ENCODE data around the gene ELMO3. TPM values are rescaled to one million over a fixed set of nuclear protein-coding genes. Genes with fewer than 3 reads are reported as not detected.

ELMO3 gene
- total RNA-seq (2014; rRNA removed; shearing (Covaris generic)) = 0.61 and 1.0 TPM in 2 replicates

GRCh38 chr16:67199011-67199807 lies at the start of gene ELMO3:
Gene ELMO3 (plus strand): TSS chr16:67199131. CDS start chr16:67199327, 196 bp downstream.
- no peak for DNase-seq (ENCODE audit: low spot score)

GRCh38 chr16:67149276-67150046 lies 49.5 kb upstream of the ELMO3 start:
- in situ Hi-C loops (cut with HindIII; ENCODE audit: low sequenced_read_pairs) = no loop called here
- no peak for DNase-seq (ENCODE audit: low spot score)

More at GRCh38 chr16:67199011-67199807, at the start of gene ELMO3:
- in situ Hi-C loops (cut with HindIII; ENCODE audit: low sequenced_read_pairs) = no loop called here

GRCh38 chr16:67150047-67150832 lies 48.7 kb upstream of the ELMO3 start:
- in situ Hi-C loops (cut with HindIII; ENCODE audit: low sequenced_read_pairs) = no loop called here
- no peak for DNase-seq (ENCODE audit: low spot score)

- no peak for DNase-seq (ENCODE audit: low spot score)
- in situ Hi-C loops (cut with HindIII; ENCODE audit: low sequenced_read_pairs) = no loop called here
Observed at GRCh38 chr16:67150833-67151396, 48.0 kb upstream of the ELMO3 start, which contains the start of gene B3GNT9. Gene B3GNT9 (minus strand): TSS chr16:67150998. CDS start chr16:67150485, 513 bp downstream.

DNA sequence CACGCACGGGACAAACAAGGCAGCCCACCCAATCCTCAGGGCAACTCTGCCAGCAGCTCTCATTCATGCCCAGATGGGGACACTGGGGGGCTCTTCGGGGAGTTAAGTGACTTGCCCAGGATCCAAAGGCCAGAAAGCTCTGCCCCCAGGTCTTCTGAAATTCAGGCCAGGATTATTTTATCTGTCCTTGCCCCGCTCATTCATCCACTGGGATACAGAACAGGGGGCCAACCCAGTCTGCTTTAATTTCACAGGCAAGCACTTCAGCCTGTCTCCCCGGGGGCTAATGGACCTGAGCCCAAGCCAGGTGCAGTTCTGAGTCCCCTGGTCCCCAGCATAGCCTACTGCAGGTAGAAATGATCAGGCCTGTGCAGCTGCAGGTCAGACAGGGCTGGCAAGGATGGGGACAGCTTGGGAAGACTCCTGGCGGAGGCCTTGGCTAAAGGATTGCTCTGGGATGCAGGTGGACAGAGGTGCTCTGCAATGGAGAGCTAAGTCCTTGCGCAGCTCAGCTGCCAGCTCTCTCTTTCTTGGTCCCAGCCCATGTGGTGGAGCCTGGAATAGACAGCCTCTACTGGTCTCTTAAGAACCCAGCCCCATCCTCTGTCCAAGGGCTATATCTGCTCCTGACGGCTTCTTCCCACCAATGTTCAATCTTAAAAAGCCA lies 47.4 kb upstream of the ELMO3 start:
- DNase-seq (ENCODE audit: low spot score) = no peak
- in situ Hi-C loops (cut with HindIII; ENCODE audit: low sequenced_read_pairs) = no loop called here

DNA sequence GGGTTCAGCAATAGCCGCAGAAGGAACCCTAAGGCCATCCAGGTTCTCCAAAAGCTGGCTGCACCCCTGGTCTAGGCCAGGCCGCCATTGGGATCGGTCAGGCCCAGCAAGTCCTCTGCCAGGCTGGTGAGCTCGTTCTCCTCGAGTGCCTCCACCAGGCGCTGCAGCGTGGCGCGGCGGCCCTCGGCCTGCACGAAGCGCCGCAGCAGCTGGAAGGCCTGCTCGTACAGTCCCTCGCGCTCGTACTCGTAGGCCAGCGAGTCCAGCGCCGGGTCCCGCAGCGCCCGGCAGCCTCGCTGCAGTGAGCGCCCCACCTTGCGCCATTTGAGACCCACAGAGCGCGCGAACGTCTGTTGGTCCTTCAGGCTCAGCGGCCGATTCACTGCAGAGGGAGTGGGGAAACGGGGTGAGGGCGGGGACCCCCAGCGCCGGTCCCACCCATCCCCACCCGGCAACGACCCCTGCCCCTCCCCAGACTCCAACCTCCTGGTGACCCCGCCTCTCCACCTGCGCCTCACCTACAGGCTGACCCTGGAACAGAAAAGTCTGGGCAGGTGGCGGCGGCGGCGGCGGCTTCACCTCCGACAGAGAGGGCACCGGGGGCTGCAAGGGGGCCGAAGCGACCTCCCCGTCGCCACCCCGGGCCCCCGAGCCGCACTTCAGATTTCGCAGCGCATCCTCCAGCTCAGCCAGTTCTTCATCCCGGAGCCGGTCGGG lies 44.2 kb upstream of the ELMO3 start:
- in situ Hi-C loops (cut with HindIII; ENCODE audit: low sequenced_read_pairs) = no loop called here
- DNase-seq (ENCODE audit: low spot score) = no peak

DNA sequence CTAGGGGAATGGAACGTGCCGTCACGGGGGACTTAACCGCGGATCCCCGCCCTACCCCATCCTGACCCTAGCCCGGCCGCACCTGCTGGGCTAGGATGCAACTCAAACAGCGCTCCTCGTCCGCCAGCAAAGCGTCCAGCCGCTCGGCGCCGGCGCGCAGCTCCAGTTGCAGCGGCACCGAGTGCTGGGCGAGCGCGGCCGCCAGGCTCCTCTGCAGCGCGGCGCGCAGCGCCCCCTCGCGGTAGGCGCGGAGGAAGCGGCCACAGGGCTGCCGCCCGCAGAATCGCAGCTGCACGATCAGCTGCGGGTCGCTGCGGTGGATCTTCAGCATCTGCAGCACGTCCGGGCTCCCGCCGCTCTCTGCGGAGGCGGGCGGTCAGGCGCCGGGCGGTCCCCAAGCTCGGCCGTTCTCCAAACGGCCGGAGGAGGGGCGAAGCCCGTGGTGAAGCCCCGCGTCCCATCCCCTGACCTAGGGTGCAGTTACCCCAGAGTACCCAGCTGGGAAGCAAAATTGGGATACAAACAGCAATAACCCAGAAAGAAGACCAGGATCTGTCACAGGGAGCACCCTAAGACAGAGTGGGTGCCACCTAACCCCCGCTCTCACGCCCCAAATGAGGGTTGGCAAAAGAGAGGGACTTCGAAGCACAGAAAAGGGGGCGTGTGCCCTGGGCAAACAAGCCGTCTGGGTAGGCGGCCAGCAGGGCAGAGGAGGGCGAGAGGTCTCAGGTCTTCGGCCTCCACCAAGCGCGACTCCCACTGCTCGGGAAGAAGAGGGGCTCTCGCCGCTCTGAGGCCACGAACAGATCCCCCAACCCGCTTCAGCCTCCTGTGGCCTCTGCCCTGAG lies 43.4 kb upstream of the ELMO3 start:
- peak; percentile 63 for DNase-seq (ENCODE audit: low spot score)
- in situ Hi-C loops (cut with HindIII; ENCODE audit: low sequenced_read_pairs) = no loop called here

- in situ Hi-C loops (cut with HindIII; ENCODE audit: low sequenced_read_pairs) = no loop called here
- DNase-seq (ENCODE audit: low spot score) = no peak
Observed at GRCh38 chr16:67156143-67156844, 42.6 kb upstream of the ELMO3 start.

- DNase-seq (ENCODE audit: low spot score) = no peak
- in situ Hi-C loops (cut with HindIII; ENCODE audit: low sequenced_read_pairs) = no loop called here
Observed at GRCh38 chr16:67157106-67157748, 41.7 kb upstream of the ELMO3 start.

DNA sequence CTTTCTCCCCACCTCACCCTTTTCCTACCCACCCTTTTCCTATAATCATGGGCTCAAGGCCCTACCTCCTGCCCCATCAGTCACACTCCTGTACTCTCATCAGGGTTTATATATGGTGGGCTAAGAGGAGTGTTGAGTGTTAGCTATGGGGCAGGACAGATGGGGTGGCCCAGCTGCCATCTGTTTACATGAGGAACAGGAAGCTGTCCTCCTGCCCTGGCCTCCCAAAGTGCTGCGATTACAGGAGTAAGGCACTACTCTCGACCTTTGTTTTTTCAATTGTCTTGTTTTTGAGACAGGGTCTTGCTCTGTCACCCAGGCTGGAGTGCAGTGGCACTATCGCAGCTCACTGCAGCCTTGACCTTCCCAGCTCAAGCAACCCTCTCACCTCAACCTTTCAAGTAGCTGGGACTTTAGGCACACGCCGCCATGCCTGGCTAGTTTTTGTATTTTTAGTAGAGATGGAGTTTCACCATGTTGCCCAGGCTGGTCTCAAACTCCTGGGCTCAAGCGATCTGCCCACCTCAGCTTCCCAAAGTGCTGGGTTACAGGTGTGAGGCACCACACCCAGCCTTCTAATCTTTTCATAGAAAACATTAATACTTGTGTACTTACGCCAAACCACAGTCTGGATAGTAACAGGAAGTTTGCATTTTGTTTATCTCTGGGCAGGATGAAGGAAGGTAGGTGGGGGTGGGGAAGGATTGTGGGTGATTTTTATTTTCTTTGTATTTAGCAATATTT lies 40.9 kb upstream of the ELMO3 start:
- in situ Hi-C loops (cut with HindIII; ENCODE audit: low sequenced_read_pairs) = no loop called here
- DNase-seq (ENCODE audit: low spot score) = no peak

- no peak for DNase-seq (ENCODE audit: low spot score)
- in situ Hi-C loops (cut with HindIII; ENCODE audit: low sequenced_read_pairs) = no loop called here
Observed at GRCh38 chr16:67158637-67159600, 40.0 kb upstream of the ELMO3 start.

DNA sequence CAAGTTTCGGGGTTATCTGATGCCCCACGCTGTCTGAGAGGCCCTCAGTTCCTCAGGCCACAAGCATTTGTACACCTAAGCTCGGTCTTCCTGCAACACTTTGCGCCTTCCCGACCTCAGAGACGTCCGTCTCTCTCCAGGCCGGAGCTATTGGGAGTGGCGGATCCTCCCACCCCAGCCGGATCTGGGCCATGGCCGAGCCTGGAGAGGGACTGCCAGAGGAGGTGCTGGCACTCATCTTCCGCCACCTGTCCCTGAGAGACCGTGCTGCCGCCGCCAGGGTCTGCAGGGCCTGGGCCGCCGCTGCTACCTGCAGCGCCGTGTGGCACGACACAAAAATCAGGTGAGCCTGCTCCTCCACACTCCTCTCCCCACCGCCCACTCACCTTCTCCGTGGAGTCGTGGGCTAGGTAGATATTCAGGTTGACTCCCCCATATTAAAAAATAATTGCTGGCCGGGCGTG lies 37.3 kb upstream of the ELMO3 start:
- in situ Hi-C loops (cut with HindIII; ENCODE audit: low sequenced_read_pairs) = no loop called here
- DNase-seq (ENCODE audit: low spot score) = peak; percentile 81

DNA sequence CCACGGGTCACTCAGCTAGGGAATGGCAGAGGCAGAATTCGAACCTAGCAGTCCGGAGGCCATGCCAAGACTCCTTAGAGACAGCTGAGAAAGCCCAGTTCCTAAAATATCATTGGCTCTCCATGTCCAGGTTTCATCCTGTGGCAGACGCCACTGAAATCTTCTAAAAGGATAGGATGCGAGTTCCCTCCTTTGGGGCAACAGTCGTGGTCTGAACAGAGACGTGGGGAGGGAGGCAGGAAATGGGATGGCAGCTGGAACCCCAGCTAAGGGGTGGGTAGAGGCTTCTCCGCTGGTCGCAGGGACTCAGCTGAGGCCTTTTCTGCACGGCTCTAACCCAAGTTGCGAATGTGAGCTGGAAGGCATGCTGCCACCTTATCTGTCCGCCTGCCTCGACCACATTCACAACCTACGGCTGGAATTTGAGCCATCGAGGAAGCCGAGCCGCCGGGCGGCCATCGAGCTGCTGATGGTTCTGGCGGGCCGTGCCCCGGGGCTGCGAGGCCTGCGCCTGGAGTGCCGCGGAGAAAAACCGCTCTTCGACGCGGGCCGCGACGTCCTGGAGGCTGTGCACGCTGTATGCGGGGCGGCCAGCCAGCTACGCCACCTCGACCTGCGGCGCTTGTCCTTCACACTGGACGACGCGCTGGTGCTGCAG lies 36.3 kb upstream of the ELMO3 start:
- peak; percentile 61 for DNase-seq (ENCODE audit: low spot score)
- in situ Hi-C loops (cut with HindIII; ENCODE audit: low sequenced_read_pairs) = no loop called here
